ENCODE data around the gene SMIM20. TPM values are rescaled to one million over a fixed set of nuclear protein-coding genes. Genes with fewer than 3 reads are reported as not detected.
"Not testable (repeated sequence)": the region's sequence is repeated elsewhere in the genome, so short reads cannot be mapped to it uniquely, and the experiment has no call there.

The SMIM20 gene
- total RNA-seq: 39.5 TPM

DNA sequence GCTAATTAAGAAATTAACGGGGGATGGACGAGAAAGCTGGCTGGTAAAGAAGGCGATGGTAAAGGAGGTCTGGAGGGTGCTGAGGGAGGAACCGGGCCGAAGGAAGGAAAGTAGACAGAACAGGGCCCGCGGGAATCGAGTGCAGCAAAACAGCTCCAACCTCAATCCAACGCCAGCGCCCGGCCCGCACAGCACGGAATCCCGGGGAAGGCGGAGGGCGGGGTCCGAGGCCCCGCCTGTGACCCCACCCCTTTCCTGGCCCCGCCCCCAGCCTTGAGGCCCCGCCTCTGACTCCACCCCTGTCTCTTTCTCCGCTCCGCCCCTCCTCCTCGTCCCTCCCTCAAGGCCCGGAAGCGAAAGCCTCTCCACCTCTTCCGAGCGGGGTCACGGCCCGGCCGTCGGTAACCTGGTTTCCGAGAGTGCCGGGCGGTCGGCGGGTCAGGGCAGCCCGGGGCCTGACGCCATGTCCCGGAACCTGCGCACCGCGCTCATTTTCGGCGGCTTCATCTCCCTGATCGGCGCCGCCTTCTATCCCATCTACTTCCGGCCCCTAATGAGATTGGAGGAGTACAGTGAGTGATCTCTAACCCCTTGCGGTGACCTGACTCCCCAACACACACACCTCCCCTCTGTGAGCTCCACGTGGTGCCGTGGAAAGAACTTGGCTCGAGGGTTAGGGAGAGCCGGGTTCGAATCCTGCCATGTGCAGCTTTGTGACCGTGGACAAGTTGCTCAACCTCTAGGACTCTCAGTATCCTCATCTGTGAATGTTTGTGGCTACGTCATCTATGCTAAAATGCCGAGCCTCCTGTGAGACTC is at the start of gene SMIM20:
SMIM20 (plus strand) TSS at position 370 of the 819 bp plus-strand sequence; CDS start at position 464, 94 bp downstream.
- peak; percentile 95 for DNase-seq

- DNase-seq: no peak
These were observed 48.4 kb upstream of the SMIM20 start for GRCh38 chr4:25865586-25865985.

DNA sequence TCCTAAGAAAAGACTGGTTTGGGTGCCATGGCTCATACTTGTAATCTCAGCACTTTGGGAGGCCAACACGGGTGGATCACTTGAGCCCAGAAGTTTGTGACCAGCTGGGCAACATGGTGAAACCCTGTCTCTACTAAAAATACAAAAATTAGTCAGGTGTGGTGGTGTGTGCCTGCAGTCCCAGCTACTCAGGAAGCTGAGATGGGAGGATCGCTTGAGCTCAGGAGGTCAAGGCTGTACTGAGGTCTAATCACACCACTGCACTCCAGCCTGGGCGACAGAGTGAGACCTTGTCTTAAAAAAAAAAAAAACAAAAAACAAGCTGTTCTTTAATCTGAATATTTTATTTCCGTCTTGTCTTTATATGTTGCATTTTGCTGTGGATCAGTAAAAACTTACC is 47.6 kb upstream of the SMIM20 start:
- DNase-seq: not testable (repeated sequence)

DNA sequence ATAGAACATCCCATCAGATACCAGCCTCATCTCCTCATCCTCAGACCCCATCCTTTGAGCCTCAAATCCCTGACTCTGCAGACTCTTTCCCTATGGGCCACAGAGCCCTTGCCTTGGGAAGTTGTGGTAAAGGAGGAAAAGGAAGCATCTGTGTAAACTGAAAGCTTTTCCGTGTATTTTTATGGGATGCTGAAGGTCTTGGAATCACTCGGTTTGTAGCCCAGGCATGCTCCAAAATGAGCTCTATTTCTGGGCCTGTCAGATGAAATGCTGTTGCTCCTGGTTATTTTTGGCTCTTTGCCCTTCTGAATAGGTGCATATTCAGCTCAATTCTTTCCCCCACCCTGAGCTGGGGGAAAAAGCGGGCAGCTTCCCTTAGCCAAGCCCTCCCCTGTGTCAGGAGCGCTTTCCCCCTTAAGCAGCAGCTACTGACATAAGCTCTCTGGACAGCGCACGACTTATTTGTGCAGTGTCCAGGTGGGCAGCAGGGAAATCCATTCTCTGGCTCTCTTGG is 46.2 kb upstream of the SMIM20 start:
- DNase-seq: no peak

- no peak for DNase-seq
These were observed 43.9 kb upstream of the SMIM20 start for GRCh38 chr4:25870081-25870480.

DNA sequence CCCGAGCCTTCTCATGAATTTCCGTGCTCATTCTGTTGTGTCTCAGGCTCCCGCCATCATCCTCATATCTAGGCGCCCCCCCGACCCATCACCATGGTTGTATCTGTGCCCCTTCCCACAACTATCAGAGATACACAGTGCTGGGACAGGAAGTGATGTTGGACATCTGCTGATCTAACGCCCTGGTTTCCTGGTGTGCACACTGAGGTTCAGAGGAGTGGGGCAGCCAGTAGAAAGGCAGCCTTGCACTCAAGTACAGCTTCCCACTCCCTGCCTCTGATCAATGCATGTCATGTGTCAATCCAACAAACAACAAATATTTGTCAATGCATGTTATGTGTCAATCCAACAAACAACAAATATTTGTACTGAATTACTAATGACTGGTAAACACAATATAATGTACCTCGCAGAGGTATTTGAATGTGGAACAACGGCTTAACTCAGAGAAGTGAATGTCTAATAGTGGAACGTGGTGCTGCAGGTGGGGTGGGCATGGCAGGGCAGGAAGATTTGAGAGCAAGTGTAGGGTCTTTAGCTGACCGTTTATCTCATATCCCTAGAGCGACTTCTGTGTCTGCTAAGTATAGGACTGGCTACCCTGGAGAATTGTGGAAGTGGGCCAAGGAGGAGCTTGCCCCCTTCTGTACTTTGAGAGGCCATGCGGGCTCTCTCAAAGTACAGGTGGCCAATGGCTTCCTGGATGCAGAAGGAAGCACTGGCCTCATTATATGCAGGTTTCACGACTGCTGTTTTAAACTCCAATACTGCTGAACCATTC is 41.0 kb upstream of the SMIM20 start:
- DNase-seq: no peak

DNA sequence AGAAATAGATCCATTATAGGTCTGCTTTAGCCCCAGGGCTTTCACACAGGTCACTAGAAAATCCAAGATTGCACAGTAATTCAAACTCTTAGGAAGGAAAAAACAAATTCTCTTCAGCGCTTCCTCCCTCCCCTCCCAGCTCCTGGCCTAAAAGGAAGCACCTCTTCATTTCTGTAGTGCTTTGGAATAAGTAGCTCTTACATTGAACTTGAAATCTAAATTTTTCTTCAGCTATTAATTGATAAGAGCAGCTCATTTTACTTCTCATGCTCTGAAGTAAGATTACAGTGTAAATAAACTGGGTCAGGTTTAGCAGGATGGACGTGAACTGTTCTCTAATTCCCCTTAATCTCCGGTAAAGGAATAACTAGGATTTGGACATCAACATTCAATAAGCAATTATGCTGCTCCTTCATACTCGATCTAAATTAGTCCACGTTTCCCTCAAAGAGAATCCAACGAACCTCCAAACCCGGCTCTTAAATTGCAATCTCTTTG is 40.3 kb upstream of the SMIM20 start:
- DNase-seq: no peak

GRCh38 chr4:25874655-25875054 is 39.4 kb upstream of the SMIM20 start:
- DNase-seq: no peak

- DNase-seq: no peak
These were observed 38.7 kb upstream of the SMIM20 start for GRCh38 chr4:25875281-25875745.

GRCh38 chr4:25878676-25879075 is 35.3 kb upstream of the SMIM20 start:
- no peak for DNase-seq

GRCh38 chr4:25879091-25879584 is 34.9 kb upstream of the SMIM20 start:
- no peak for DNase-seq

- no peak for DNase-seq
These were observed 34.4 kb upstream of the SMIM20 start for GRCh38 chr4:25879587-25879986.

- DNase-seq: peak; percentile 64
These were observed 33.9 kb upstream of the SMIM20 start for GRCh38 chr4:25879991-25880651.

DNA sequence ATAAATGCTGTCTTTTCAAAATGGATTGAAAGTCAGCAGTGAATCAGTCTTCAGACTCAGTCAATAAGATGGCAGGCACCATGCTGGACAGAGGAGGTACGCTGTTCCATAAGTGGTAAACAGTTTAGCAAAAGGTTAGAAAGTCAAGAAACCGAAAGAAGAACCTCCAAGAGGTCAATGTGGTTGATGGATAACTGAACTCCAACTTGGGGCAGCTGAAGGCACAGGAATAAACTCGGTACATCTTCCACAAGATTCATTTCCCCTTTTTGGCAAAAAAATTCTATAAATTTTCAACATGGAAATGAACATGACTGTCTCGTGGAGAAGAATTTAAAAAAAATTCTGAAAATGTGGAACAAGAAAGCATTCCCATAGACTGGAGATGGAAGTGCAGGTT is 32.8 kb upstream of the SMIM20 start:
- DNase-seq: no peak

- no peak for DNase-seq
These were observed 31.8 kb upstream of the SMIM20 start for GRCh38 chr4:25882226-25882625.

DNA sequence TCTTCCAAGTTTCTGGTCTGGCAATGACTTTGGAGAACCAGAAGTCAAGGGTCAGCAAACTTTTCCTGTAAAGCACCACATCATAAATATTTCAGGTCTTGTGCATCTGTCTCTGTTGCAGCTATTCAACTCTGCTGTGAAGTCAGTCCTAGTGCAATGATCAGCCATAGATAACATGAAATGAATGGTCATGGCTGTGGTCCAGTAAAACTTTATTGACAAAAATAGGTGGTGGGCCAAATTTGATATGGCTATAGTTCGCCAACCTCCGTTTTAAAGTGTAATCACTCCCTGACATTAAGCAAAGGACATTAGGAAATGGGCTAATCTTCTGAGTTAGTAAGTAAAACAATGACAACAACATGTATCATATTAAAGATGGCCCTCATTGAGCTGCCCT is 30.5 kb upstream of the SMIM20 start:
- no peak for DNase-seq

- DNase-seq: no peak
These were observed 29.8 kb upstream of the SMIM20 start for GRCh38 chr4:25884031-25884782.

- no peak for DNase-seq
These were observed 25.2 kb upstream of the SMIM20 start for GRCh38 chr4:25888781-25889180.

- DNase-seq: no peak
These were observed 24.2 kb upstream of the SMIM20 start for GRCh38 chr4:25889589-25890503.
